ENCODE data around the gene CLCNKB. TPM values are rescaled to one million over a fixed set of nuclear protein-coding genes. Genes with fewer than 3 reads are reported as not detected.

Gene CLCNKB
- total and polyA plus RNA-seq, 11 donors: 0.50 to 2.7 (median 1.5) TPM

DNA sequence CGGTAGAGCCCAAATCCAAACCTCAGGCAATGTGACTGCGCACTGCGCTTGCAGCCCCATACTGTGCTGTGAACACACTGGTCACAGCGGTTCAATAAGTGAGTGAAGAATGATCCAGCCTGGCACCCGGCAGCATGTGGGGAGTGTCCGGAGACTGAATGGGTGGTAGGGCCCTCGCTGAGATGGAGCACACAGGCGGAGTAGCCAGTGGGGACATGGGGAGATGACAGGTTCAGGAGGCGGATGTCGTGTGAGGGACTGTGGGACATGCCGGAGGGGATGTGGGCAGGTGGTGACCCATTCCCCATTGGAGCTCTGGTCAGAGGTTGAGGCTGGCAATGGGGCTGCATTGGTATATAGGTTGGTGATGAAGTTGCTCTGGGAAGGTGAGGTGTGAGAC lies 33.9 kb upstream of the CLCNKB start:
- intact Hi-C loops (cut with DNase I): loop anchor here (1.0 to 5.0 kb wide), 7 partner anchors 23 to 48 kb away; no protein-coding TSS in a partner anchor
- Histone ChIP-seq H3K4me1 (peaks cover 0 to 27% (median 19%) of the 10 kb centered on the region in 12 donors), H3K27ac (no peak overlapping the region), H3K27me3 (peaks cover 0 to 5% (median 0%) of the 10 kb centered on the region in 9 donors), H3K4me3 (no peak overlapping the region), H3K36me3 (no peaks in the 10 kb centered on the region), H3K9me3 (no peaks in the 10 kb centered on the region)
- WGBS, 4 donors: 86 to 92% (median 90%) methylated on average over 11 of the region's 11 CpGs
- DNase-seq (no peak), ATAC-seq (no peak)
- TF ChIP-seq, protein P1, sequence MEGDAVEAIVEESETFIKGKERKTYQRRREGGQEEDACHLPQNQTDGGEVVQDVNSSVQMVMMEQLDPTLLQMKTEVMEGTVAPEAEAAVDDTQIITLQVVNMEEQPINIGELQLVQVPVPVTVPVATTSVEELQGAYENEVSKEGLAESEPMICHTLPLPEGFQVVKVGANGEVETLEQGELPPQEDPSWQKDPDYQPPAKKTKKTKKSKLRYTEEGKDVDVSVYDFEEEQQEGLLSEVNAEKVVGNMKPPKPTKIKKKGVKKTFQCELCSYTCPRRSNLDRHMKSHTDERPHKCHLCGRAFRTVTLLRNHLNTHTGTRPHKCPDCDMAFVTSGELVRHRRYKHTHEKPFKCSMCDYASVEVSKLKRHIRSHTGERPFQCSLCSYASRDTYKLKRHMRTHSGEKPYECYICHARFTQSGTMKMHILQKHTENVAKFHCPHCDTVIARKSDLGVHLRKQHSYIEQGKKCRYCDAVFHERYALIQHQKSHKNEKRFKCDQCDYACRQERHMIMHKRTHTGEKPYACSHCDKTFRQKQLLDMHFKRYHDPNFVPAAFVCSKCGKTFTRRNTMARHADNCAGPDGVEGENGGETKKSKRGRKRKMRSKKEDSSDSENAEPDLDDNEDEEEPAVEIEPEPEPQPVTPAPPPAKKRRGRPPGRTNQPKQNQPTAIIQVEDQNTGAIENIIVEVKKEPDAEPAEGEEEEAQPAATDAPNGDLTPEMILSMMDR (IDR thresholded peaks at IDR 0.05): no peak
- no peak for TF ChIP-seq POLR2A (IDR thresholded peaks at IDR 0.05)

GRCh38 chr1:16010837-16011236 lies 32.7 kb upstream of the CLCNKB start:
- no peak overlapping the region for H3K4me3 ChIP-seq
- no peak overlapping the region for H3K27ac ChIP-seq
- WGBS, 4 donors: 90 to 94% (median 93%) methylated on average over 3 of the region's 3 CpGs
- peaks cover 0 to 9% (median 0%) of the 10 kb centered on the region in 9 donors for H3K36me3 ChIP-seq
- TF ChIP-seq, protein P1 (IDR thresholded peaks at IDR 0.05): no peak
- TF ChIP-seq POLR2A (IDR thresholded peaks at IDR 0.05): no peak
- DNase-seq (no peak), ATAC-seq (no peak)
- intact Hi-C loops (cut with DNase I): no loop called here
- H3K9me3 ChIP-seq: no peaks in the 10 kb centered on the region
- H3K4me1 ChIP-seq: peaks cover 0 to 34% (median 19%) of the 10 kb centered on the region in 12 donors
- peaks cover 0 to 5% (median 0%) of the 10 kb centered on the region in 9 donors for H3K27me3 ChIP-seq

- peaks cover 0 to 34% (median 19%) of the 10 kb centered on the region in 12 donors for H3K4me1 ChIP-seq
- ATAC-seq (no peak), DNase-seq (no peak)
- H3K9me3 ChIP-seq: no peaks in the 10 kb centered on the region
- H3K36me3 ChIP-seq: peaks cover 0 to 10% (median 0%) of the 10 kb centered on the region in 9 donors
- TF ChIP-seq, protein P1 (IDR thresholded peaks at IDR 0.05): no peak
- TF ChIP-seq POLR2A (IDR thresholded peaks at IDR 0.05): no peak
- intact Hi-C loops (cut with DNase I): no loop called here
- peaks cover 0 to 5% (median 0%) of the 10 kb centered on the region in 9 donors for H3K27me3 ChIP-seq
- peak overlapping the region in 11 of 12 donors; percentile 18 to 99 (median 97) for H3K27ac ChIP-seq
- WGBS, 4 donors: 92 to 96% (median 95%) methylated on average over 11 of the region's 11 CpGs
- H3K4me3 ChIP-seq: peak overlapping the region in 2 of 12 donors; percentile 35 to 63
Measured at GRCh38 chr1:16011936-16012589, 31.5 kb upstream of the CLCNKB start.

DNA sequence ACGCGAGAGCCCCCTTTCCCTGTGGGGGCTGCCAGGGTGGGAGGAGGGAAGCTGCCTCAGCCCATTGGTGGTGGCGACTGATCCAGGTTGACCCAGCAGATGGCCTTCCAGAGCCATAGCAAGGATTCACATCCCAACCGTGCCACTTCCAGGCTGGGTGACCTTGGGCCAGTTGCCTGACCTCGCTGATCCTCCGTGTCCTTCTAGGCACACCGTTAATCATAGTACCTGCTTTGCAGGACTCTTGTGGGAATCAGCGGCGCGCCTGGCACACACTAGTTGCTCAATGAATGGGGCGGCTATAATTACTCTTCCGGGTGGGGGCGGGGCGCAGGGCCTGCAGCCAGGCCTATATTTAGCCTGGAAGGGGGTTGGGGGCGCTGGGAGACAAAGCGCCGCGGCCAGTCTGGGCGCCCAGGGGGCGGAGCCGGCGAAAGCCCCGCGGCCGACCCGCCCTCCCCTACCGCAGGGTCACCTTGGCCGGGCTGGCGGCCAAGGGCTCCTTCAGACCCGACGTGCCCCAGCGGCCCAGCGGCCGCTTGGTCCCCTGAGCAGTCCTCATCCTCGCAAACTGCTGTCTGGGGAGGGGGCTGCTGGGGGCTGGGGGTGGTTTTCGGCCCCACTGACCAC lies 30.9 kb upstream of the CLCNKB start:
- TF ChIP-seq, protein P1 (IDR thresholded peaks at IDR 0.05): peak in 2 of 12 donors; percentile 8 to 11
- TF ChIP-seq POLR2A (IDR thresholded peaks at IDR 0.05): no peak
- 4 to 19% (median 8%) methylated on average over 9 to 36 of the region's 36 CpGs for WGBS, 4 donors
- DNase-seq: peak; percentile 81 to 90 (median 86)
- Histone ChIP-seq H3K36me3 (peaks cover 0 to 10% (median 0%) of the 10 kb centered on the region in 9 donors), H3K27me3 (peaks cover 0 to 5% (median 0%) of the 10 kb centered on the region in 9 donors), H3K4me1 (peaks cover 0 to 38% (median 21%) of the 10 kb centered on the region in 12 donors), H3K27ac (peak overlapping the region; percentile 88 to 99 (median 97)), H3K9me3 (no peaks in the 10 kb centered on the region), H3K4me3 (peak overlapping the region in 11 of 12 donors; percentile 7 to 70 (median 36))
- ATAC-seq: peak; percentile 16 to 53 (median 37)
- intact Hi-C loops (cut with DNase I): no loop called here
